ENCODE data around the gene COX8A.

The COX8A gene

DNA sequence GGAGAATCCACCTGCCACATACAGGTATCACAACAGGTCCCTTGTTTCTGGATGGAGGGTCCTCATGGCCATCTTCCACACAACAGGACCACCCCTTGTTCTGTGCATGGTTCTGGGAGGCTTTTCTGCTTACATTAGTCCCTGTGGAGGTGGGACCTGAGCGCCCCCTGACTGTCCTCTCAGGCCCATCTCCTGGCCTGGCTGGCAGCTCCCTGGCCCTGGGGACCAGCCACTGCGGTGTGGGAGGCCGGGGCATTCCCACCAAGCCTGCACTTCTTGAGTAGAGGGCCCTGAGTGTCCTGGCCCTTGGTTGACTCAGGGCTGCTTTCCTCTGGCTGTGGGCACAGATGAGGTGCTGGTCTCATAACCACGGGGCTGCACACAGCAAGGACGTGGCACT is 5.0 kb downstream of the COX8A start:
- no peak overlapping the region for H2AFZ ChIP-seq (ENCODE audit: low read depth, low read length, severe bottlenecking)
- H3K36me3 ChIP-seq (ENCODE audit: low read length) = no peaks in the 10 kb centered on the region
- H3F3A ChIP-seq (ENCODE audit: insufficient read depth) = no peaks in the 10 kb centered on the region
- H3K27ac ChIP-seq (ENCODE audit: low read depth, low read length) = no peak overlapping the region
- H3K9me2 ChIP-seq (replicated peaks; ENCODE audit: insufficient read depth, low read length) = no peaks in the 10 kb centered on the region
- no peak for TF ChIP-seq EZH2phosphoT487 (conservative IDR thresholded peaks at IDR 0.05; ENCODE audit: low read length)
- TF ChIP-seq, protein P1, sequence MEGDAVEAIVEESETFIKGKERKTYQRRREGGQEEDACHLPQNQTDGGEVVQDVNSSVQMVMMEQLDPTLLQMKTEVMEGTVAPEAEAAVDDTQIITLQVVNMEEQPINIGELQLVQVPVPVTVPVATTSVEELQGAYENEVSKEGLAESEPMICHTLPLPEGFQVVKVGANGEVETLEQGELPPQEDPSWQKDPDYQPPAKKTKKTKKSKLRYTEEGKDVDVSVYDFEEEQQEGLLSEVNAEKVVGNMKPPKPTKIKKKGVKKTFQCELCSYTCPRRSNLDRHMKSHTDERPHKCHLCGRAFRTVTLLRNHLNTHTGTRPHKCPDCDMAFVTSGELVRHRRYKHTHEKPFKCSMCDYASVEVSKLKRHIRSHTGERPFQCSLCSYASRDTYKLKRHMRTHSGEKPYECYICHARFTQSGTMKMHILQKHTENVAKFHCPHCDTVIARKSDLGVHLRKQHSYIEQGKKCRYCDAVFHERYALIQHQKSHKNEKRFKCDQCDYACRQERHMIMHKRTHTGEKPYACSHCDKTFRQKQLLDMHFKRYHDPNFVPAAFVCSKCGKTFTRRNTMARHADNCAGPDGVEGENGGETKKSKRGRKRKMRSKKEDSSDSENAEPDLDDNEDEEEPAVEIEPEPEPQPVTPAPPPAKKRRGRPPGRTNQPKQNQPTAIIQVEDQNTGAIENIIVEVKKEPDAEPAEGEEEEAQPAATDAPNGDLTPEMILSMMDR (IDR thresholded peaks at IDR 0.05; ENCODE audit: insufficient read depth, low read length, poor library complexity, severe bottlenecking) = no peak
- H4K20me1 ChIP-seq (ENCODE audit: low read depth, low read length) = no peaks in the 10 kb centered on the region
- H3K9ac ChIP-seq (ENCODE audit: low read length) = no peak overlapping the region
- H3K9me3 ChIP-seq (ENCODE audit: insufficient read depth, low read length) = no peaks in the 10 kb centered on the region
- H3K4me2 ChIP-seq (ENCODE audit: low read depth, low read length, poor library complexity, severe bottlenecking) = no peak overlapping the region
- H3K27me3 ChIP-seq (ENCODE audit: low read length) = no peaks in the 10 kb centered on the region
- peaks cover 31% of the 10 kb centered on the region for H3K79me2 ChIP-seq (ENCODE audit: insufficient read depth, low read length)
- no peak overlapping the region for H3K4me3 ChIP-seq (ENCODE audit: insufficient read depth, low read length, poor library complexity, severe bottlenecking)

- TF ChIP-seq, protein P1 (IDR thresholded peaks at IDR 0.05; ENCODE audit: insufficient read depth, low read length, poor library complexity, severe bottlenecking) = no peak
- TF ChIP-seq EZH2phosphoT487 (conservative IDR thresholded peaks at IDR 0.05; ENCODE audit: low read length) = no peak
- Histone ChIP-seq H3K79me2 (ENCODE audit: insufficient read depth, low read length) (peaks cover 22% of the 10 kb centered on the region), H3K27ac (ENCODE audit: low read depth, low read length) (peak overlapping the region; percentile 66), H4K20me1 (ENCODE audit: low read depth, low read length) (no peaks in the 10 kb centered on the region), H3K9ac (ENCODE audit: low read length) (peak overlapping the region; percentile 95), H3K4me2 (ENCODE audit: low read depth, low read length, poor library complexity, severe bottlenecking) (peak overlapping the region; percentile 95), H3K9me3 (ENCODE audit: insufficient read depth, low read length) (no peaks in the 10 kb centered on the region), H3K4me3 (ENCODE audit: insufficient read depth, low read length, poor library complexity, severe bottlenecking) (peak overlapping the region; percentile 91), H3K9me2 (replicated peaks; ENCODE audit: insufficient read depth, low read length) (no peaks in the 10 kb centered on the region), H3K27me3 (ENCODE audit: low read length) (no peaks in the 10 kb centered on the region), H3F3A (ENCODE audit: insufficient read depth) (no peaks in the 10 kb centered on the region), H2AFZ (ENCODE audit: low read depth, low read length, severe bottlenecking) (peak overlapping the region; percentile 95), H3K36me3 (ENCODE audit: low read length) (no peaks in the 10 kb centered on the region)
These were observed 11.4 kb downstream of the COX8A start for GRCh38 chr11:63985812-63986155.

DNA sequence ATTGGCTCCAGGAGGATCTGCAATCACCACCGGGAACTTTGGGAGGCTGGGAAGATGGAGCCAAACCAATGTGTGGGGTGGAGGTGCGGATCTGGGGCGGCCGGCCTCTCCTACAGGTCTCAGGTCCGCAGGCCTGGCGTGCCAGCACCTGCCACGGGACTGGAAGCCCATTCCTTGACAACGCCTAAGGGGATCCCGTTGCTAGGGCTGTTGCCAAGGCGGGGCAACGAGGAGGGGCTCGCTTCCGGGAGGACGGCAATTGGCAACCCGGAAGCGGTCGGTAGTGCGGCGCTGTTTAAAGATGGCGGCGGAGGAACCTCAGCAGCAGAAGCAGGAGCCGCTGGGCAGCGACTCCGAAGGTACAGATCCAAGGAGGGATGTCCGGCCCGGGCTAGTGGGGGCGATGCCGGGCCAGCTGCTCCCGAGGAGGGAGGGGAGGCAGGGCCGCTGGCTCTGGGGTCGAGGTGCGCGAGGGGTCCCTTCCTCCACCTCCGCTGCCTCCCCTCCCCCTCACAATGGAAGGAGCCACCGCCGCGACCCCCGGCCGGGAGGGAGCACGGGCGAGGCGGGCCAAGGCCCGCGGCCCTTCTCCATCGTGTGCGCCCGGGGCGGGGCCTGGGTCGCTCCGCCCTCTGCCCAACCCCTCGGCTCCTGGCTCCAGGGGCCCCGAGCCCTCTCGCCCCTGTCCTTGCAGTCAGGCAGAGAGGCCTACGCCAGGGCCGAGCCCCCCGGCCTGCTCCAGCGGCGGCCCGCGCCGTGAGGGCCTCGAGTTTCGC is 11.9 kb downstream of the COX8A start, which contains the start of gene OTUB1:
Gene OTUB1, plus strand, starts transcription at position 283 of the 776 bp plus-strand sequence. Its CDS starts 19 bp downstream, at position 302.
- Histone ChIP-seq H3K9me3 (ENCODE audit: insufficient read depth, low read length) (no peaks in the 10 kb centered on the region), H3K9ac (ENCODE audit: low read length) (peak within 1 kb of the TSS; percentile 95), H3K4me2 (ENCODE audit: low read depth, low read length, poor library complexity, severe bottlenecking) (peak within 1 kb of the TSS; percentile 95), H3K79me2 (ENCODE audit: insufficient read depth, low read length) (peaks cover 22% of the 10 kb centered on the region), H3F3A (ENCODE audit: insufficient read depth) (no peaks in the 10 kb centered on the region), H3K27me3 (ENCODE audit: low read length) (no peaks in the 10 kb centered on the region), H2AFZ (ENCODE audit: low read depth, low read length, severe bottlenecking) (peak within 1 kb of the TSS; percentile 95), H3K36me3 (ENCODE audit: low read length) (no peaks in the 10 kb centered on the region), H3K4me3 (ENCODE audit: insufficient read depth, low read length, poor library complexity, severe bottlenecking) (peak within 1 kb of the TSS; percentile 91), H4K20me1 (ENCODE audit: low read depth, low read length) (no peaks in the 10 kb centered on the region), H3K9me2 (replicated peaks; ENCODE audit: insufficient read depth, low read length) (no peaks in the 10 kb centered on the region), H3K27ac (ENCODE audit: low read depth, low read length) (peak within 1 kb of the TSS; percentile 66)
- no peak for TF ChIP-seq EZH2phosphoT487 (conservative IDR thresholded peaks at IDR 0.05; ENCODE audit: low read length)
- TF ChIP-seq, protein P1 (IDR thresholded peaks at IDR 0.05; ENCODE audit: insufficient read depth, low read length, poor library complexity, severe bottlenecking) = no peak

All from SU-DHL-6 (cell line).